GM19468 (cell line): ENCODE measurements around the gene TCF7.

Source experiments
- ATAC-seq: cut with Tn5 transposase; IDR thresholded peaks from one replicate; pipeline ENCODE4 v1.9.1; 2021; ENCODE audit warnings: mild to moderate bottlenecking, moderate library complexity, moderate number of reproducible peaks; ENCODE audit not compliant: unreplicated experiment; ENCODE audit errors: extremely low read depth

Gene TCF7

GRCh38 chr5:134128648-134128995, 14.1 kb downstream of the TCF7 start:
- ATAC-seq, result no peak

- ATAC-seq, result no peak
Measured at GRCh38 chr5:134129411-134130238, 15.1 kb downstream of the TCF7 start.

DNA sequence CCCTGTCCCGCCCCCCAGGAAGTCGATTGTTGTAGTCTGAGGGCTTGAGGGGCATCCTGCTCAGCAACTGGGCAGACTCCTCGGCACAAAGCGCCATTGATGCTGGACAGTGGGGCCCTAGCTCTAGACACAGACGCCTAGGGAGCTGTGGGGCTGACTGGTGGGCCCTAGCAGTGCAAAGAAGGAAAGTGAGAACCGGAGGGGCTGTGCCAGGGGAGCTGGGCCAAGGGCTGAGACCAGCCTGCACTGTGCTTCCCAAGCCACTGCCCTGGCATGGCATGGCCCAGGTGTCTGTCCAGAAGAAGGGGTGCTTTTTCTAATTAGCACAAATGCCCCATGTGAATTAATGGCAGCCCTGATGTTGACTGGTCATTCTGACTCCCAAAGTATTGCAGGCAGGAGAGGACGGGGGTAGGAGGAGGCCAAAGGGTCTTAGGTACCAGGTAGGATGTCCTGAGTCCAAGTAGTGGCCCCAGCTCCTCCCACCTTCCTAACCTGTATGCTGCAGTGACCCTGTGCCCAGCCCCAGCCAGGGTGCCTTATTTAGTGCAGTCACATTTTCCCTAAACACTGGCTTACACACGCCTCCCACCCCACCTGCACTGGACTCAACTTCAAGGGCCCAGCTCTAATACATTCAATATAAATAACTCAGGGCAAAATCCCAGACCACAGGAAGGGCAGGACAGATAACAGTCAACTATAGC, 15.9 kb downstream of the TCF7 start:
- no peak for ATAC-seq

DNA sequence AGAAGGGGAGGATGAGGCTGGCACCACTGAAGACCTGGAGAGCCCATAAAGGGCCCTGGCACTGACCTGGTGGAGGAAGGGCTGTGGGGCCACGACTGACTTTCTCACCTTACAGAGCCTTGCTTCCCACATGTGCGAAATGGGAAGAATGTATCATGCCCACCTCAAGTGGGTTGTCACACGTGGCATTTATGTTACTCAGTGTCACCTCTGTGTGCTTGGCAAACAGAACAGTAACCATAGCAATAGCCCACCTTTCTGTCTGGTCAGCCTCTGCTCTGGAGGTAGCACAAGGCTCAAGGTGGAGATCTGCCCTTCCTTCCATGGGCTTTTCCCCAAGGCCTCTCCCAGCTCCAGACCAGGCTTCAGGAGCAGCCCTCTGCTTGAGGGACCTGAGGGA, 16.7 kb downstream of the TCF7 start:
- no peak for ATAC-seq

GRCh38 chr5:134131578-134132350, 17.3 kb downstream of the TCF7 start:
- ATAC-seq, result no peak

DNA sequence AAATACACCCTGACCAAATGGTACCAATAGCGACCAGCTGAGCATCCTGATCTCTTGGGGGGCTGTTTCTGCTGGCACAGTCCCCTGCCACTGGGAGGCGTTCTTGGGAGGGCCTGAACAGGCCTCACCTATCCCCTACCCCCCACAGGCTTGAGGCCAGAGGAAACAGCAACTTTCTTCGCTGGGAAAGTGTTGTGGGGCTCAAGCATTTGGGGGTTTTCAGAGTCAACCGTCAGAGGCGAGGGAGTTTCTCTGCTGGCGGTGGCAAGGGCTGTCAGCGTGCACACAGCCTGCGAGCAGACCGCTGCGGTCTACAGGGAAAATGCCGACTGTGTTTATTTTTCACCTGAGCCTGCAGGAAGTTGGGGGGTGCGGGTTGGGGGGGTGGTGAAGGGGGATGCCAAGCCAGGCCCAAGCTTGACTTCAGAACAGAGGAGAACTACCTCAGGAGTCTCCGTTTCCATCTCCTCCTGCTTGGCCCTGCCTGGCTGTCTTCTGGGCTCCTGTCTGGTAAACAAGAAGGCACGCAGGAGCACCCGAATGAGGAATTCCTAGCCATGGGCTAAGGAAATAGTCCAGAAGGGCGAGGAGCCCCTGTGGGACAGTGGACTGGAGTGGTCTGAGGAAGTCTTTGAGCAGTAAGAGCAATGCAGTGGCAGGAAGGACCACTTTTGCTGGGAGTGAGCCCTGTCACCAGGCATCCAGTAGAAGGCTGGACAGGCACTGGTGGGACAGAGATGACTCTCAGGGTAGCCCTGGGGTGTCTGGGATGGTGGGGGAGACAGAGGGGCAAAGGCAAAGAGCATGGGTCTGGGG, 18.1 kb downstream of the TCF7 start:
- ATAC-seq, result no peak

DNA sequence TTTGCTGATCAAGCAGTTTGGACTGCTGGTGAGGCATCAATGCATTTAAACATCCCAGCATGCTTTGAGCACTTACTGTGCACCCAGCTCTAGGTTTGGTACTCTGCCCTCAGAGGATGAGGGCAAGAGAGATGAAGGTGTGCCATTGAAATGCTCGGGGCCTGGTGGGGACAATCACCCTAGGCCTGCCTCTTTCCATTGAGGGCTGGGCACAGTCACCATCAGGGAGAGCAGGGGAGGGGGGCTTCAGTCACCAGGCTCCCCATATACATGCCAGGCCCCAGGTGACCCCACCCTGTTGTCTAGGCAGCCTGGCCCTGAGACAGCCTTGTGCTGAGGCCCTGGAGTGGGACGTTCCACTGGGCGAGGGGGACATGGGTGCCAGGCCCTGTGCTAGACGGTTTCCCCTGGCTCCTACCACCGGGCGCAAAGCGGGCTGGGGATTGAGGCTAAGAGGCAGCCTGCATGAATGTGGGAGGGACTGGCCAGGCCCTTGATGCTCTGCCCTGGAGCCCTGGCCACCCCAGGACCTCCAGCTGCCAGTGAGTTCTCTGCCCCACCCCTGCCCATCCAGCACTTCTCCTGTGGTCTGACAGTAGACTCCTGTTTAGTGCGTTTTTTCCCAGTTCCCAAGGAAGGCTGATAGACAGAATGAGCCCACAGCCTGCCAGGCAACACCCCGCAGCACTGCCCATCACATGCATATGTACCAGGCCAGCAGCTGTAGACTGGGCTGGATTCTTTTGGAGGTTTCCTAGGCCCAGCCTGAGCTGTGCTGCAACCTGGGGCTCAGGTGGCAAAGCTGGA, 18.9 kb downstream of the TCF7 start:
- no peak for ATAC-seq

DNA sequence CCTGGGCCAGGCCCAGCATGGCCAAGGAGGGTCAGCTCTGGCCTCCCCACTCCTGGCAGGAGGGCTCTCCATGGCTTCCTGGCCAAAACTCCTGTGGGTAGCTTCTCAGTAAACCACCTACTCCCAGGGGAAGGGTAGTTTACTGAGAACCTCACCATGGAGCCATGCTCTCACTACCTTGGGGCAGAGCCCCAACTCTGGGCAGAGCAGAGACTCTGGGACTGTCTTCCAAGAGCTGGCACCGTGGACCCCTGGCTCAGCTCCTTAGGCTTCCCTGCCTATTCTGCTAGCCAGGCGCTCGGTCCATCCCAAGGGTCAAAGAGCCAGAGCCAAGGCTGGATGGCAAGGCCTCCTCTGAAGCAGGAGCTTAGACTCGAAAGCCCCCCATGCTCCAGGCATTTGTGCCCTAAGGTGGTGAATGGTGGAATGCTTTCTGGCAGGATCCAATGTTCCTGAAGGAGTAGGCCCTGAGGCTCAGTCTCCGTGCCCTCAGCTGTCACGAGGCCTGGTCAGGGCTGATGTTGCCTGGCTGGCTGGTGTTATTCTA, 19.6 kb downstream of the TCF7 start:
- no peak for ATAC-seq

DNA sequence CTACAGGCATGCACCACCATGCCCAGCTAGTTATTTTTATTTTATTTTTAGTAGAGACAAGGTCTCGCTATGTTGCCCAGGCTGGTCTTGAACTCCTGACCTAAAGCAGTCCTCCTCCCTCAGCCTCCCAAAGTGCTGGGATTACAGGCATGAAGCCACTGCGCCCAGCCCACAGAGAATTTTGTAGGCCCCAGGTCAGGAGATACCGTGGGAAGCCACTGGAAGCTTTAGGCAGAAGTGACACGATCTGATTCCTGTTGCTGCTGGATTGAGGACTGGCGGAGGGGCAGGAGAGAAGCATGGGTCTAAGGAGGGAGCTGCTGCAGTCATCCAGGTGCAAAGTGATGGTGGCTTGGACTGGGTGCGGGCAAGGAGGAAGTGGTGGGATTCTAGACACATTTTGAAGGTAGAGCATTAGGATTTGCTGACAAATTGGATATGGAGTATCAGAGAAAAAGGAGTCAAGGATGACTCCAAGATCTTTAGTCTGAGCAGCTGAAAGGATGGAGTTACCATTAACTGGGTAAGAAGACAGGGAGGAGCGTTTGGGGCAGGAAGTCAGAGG, 20.7 kb downstream of the TCF7 start:
- ATAC-seq, result no peak

- ATAC-seq, result no peak
Measured at GRCh38 chr5:134136221-134136631, 21.7 kb downstream of the TCF7 start.

GRCh38 chr5:134136771-134137170, 22.3 kb downstream of the TCF7 start:
- ATAC-seq, result no peak

DNA sequence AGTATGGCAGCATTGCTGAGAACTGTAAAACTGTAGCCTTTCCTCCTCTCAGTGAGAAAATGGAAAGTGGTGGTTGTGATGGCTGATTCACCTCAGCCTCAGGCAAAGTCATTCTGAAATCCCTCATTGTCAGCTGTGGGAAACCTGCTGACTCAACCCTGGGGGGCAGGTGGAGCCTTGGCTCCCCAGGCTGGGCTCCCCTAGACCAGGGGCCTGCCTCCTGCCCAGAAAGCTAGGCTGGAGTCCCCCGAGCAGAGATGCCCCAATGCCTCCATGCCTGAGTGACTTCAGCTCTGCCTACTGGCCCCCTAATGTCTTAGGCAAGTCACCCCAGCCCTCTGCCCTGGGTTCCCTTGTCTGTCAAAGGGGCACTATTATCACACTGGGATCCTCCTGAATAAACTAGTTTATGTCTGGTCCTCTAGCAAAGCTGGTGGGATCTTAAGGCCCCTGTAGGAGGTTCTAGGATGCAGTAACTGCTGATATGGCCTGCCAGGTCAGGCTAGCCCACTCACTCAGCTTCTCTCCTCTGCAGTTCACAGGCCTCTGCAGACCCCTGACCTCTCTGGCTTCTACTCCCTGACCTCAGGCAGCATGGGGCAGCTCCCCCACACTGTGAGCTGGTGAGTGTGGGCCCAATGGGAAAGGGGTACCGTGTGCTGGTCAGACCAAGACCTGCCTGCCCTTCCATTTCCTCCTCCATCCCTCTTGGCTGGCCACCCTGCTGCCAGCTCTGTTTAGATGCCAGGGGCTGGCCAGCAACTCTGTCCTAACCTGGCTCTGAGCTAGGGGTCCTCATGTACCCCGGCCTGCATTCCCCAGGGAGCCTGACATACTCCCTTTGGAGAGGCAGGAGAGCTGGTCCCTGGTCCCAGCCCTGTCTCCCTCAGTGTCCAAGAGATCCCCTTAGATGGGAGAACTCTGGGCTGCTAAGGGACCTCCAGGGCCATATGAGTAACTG, 24.2 kb downstream of the TCF7 start:
- no peak for ATAC-seq

- no peak for ATAC-seq
Measured at GRCh38 chr5:134139377-134139851, 24.9 kb downstream of the TCF7 start.

DNA sequence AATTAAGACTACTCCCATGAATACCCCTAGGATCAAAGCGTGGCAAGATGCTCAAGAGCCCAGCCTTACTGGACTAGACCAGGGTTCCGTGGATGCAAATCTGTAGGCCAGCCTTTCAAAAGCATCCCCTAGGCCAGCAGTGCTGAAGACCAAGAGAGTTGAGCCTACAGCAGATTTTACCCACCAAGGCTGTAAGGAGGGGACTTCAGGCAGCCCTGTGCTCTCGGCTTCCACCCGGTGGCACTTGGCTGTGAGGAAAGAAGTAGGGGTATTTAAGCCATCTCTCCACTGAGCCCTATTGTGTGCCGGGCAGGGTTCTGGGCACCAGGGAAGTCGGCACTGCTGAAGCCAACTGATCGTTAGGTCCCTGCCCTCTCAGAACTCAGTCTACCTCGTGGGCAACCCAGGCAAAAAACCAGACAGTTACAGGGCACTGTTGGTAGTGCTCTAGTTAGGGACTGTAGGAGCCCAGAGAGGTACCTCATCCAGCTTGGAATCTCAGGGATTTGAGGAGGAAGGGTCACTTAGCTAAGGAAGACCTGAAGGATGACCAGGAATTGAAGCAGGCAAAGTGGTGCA, 25.5 kb downstream of the TCF7 start:
- no peak for ATAC-seq

DNA sequence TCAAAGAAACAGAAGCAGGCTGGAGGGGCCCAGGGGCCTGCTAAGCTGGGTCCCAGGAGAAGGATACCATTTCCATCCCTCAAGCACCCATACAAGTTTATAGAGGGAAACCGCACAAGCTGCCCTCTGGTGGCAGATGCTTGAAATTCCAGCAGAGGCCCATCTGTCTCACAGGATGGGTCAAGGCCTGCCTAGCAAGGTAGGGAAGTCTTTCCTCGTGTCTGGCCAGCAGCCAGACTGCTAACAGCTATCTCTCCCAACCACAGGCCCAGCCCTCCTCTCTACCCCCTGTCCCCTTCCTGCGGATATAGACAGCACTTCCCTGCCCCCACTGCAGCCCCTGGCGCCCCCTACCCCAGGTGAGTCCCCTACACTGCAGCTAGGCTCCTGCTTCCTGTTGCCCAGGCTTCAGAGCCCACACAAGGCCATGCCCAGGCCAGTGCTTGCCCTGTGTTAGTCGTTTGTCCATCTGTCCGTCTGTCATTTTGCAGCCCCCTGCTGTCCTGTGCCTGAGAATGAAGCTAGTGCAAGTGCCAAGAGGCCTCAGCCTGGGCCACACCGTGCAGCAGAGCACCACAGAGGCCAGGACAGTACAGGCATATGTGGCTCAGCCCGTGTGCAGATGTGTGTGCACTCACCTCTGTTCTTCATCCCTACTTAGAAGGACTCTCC, 26.2 kb downstream of the TCF7 start:
- ATAC-seq, result no peak

- no peak for ATAC-seq
Measured at GRCh38 chr5:134141331-134142050, 27.0 kb downstream of the TCF7 start.
